Fibroblast of lung (primary cell): ENCODE results near the gene RNASE8. TPM values are rescaled to one million over a fixed set of nuclear protein-coding genes. Genes with fewer than 3 reads are reported as not detected.

Source experiments
- DNase-seq, 2 donors: peaks; one replicate each; pipeline versions ENCODE4 v3.0.0 to v3.0.0-alpha.2; 2010; ENCODE audit warnings: low read depth in 2 of 2
- H2AFZ ChIP-seq: 2 replicates; pipeline ENCODE4 v1.5.1; 2012; ENCODE audit warnings: low read length, control low read depth, inconsistent platforms
- H3K27ac ChIP-seq: 2 replicates; pipeline ENCODE4 v1.5.1; 2011; ENCODE audit warnings: low read length, control low read depth; ENCODE audit not compliant: insufficient read depth
- H3K27me3 ChIP-seq: 2 replicates; pipeline ENCODE4 v1.5.1; 2011; ENCODE audit warnings: mild to moderate bottlenecking, low read length; ENCODE audit not compliant: control insufficient read depth, insufficient read depth
- H3K36me3 ChIP-seq: 2 replicates; pipeline ENCODE4 v1.5.1; 2011; ENCODE audit warnings: low read length; ENCODE audit not compliant: control insufficient read depth, insufficient read depth
- H3K4me1 ChIP-seq: 2 replicates; pipeline ENCODE4 v1.5.1; 2011; ENCODE audit warnings: low read length; ENCODE audit not compliant: control insufficient read depth, insufficient read depth; ENCODE audit errors: extremely low read depth
- H3K4me2 ChIP-seq: 2 replicates; pipeline ENCODE4 v1.5.1; 2011; ENCODE audit warnings: low read length, control low read depth; ENCODE audit not compliant: insufficient read depth; ENCODE audit errors: extremely low read depth
- H3K4me3 ChIP-seq, 4 experiments: fragments of 200-600 bp in 1 of 4; sonication (generic) in 1 of 4; replicated peaks in 1 of 4; 2 replicates each; pipeline ENCODE4 v1.5.1; 2011 to 2016; ENCODE audit warnings: low read length in 4 of 4, low read depth in 3 of 4, mild to moderate bottlenecking in 3 of 4, control low read depth in 2 of 4, inconsistent platforms in 1 of 4, mixed read lengths in 1 of 4; ENCODE audit not compliant: insufficient read depth in 1 of 4; ENCODE audit errors: control extremely low read depth in 1 of 4
- H3K79me2 ChIP-seq: 2 replicates; pipeline ENCODE4 v1.5.1; 2012; ENCODE audit warnings: mild to moderate bottlenecking, low read length, inconsistent platforms; ENCODE audit not compliant: control insufficient read depth, insufficient read depth
- H3K9ac ChIP-seq: 2 replicates; pipeline ENCODE4 v1.5.1; 2011; ENCODE audit warnings: mild to moderate bottlenecking, low read length, control low read depth; ENCODE audit not compliant: insufficient read depth
- H3K9me3 ChIP-seq: 2 replicates; pipeline ENCODE4 v1.5.1; 2012; ENCODE audit warnings: low read depth, low read length; ENCODE audit not compliant: control insufficient read depth, insufficient read depth
- H4K20me1 ChIP-seq: 2 replicates; pipeline ENCODE4 v1.5.1; 2011; ENCODE audit warnings: low read length; ENCODE audit not compliant: control insufficient read depth, insufficient read depth; ENCODE audit errors: extremely low read depth
- EZH2 ChIP-seq: IDR thresholded peaks from 2 replicates; pipeline ENCODE4 v1.5.1; 2012; ENCODE audit warnings: low read length, control low read depth, mild to moderate bottlenecking; ENCODE audit errors: missing control alignments
- polyA plus RNA-seq, 2 donors: library from polyadenylated mRNA; depleted of rRNA in 1 of 2; stranded (reverse) in 1 of 2; unstranded in 1 of 2; fragments of >200 nt; gene quantifications; 2 replicates each; pipeline ENCODE4 v1.2.1, GENCODE V29; 2011 to 2012; ENCODE audit warnings: missing spikeins in 1 of 2
- total RNA-seq: library from RNA; depleted of rRNA; stranded (reverse); fragments of >200 nt; gene quantifications from 2 replicates; pipeline ENCODE4 v1.2.1, GENCODE V29; 2014
- TF ChIP-seq, protein P1 (sequence below), 2 donors: IDR thresholded peaks in 1 of 2; conservative IDR thresholded peaks in 1 of 2; 1 replicate in 1 of 2; 2 replicates in 1 of 2; pipeline ENCODE4 v1.5.1; 2011 to 2012; ENCODE audit warnings: low read length in 2 of 2, control low read depth in 1 of 2, inconsistent platforms in 1 of 2, low read depth in 1 of 2, mild to moderate bottlenecking in 1 of 2

RNASE8 gene
- total and polyA plus RNA-seq, 2 donors (not counting 1 experiment from before 2014, with no cell fraction given) = not detected

- TF ChIP-seq, protein P1, sequence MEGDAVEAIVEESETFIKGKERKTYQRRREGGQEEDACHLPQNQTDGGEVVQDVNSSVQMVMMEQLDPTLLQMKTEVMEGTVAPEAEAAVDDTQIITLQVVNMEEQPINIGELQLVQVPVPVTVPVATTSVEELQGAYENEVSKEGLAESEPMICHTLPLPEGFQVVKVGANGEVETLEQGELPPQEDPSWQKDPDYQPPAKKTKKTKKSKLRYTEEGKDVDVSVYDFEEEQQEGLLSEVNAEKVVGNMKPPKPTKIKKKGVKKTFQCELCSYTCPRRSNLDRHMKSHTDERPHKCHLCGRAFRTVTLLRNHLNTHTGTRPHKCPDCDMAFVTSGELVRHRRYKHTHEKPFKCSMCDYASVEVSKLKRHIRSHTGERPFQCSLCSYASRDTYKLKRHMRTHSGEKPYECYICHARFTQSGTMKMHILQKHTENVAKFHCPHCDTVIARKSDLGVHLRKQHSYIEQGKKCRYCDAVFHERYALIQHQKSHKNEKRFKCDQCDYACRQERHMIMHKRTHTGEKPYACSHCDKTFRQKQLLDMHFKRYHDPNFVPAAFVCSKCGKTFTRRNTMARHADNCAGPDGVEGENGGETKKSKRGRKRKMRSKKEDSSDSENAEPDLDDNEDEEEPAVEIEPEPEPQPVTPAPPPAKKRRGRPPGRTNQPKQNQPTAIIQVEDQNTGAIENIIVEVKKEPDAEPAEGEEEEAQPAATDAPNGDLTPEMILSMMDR (conservative IDR thresholded peaks at IDR 0.05 in 1 of 2, IDR thresholded peaks at IDR 0.05 in 1 of 2; ENCODE audit: low read depth in 1 of 2, low read length in 2 of 2) = no peak
- TF ChIP-seq EZH2 = peak; percentile 21
- no peaks in the 10 kb centered on the region for H3K79me2 ChIP-seq
Observed at GRCh38 chr14:21098076-21098891, 40.7 kb downstream of the RNASE8 start, which contains the start of gene ZNF219. Gene ZNF219 (minus strand): TSS chr14:21098655. CDS start chr14:21093591, 5,064 bp downstream.

DNA sequence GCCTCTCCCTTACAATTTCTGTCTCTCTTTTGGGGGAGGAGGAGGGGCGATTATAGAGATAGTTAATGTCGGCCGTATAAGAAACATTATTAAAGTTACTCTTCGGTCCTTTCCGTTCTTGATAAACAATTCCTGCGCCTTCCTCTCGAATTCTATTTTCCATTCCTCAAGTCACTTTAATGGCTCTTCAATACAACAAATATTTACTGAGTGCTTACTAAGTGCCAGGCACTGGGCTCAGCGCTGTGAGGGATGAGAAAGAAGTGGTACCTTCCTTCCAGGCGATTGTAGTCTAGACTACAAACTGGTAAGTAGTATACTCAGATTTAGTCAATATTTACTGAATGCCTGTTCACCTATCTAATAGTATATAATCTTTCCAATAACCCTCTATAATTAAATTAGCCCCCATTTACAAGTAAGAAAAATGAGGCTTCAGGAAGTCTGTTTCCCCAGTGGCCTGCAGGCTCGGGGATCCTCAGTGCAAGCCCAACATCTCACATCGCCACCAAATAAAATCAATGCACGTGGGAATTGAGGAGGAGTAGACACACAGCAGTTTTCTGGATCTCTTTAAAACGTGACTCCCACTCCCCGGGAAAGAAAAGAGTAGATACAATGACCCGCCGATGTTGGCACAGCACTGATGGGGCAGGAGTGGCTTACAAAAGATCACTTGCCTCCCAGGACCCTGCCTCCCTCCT is 41.4 kb downstream of the RNASE8 start:
- Histone ChIP-seq H3K79me2 (no peaks in the 10 kb centered on the region), H3K4me3 (peak overlapping the region; percentile 55 to 84 (median 64))

More at GRCh38 chr14:21098076-21098891, 40.7 kb downstream of the RNASE8 start, which contains the start of gene ZNF219:
- Histone ChIP-seq H3K4me3 (peak within 1 kb of the TSS; percentile 55 to 84 (median 64)), H3K4me2 (peak within 1 kb of the TSS; percentile 85), H2AFZ (peak within 1 kb of the TSS; percentile 41), H3K27me3 (no peaks in the 10 kb centered on the region), H4K20me1 (no peaks in the 10 kb centered on the region), H3K9me3 (no peaks in the 10 kb centered on the region), H3K27ac (no peak within 1 kb of the TSS), H3K4me1 (peaks cover 5% of the 10 kb centered on the region), H3K9ac (no peak within 1 kb of the TSS), H3K36me3 (no peaks in the 10 kb centered on the region)
- peak; percentile 30 to 48 for DNase-seq

More for the DNA sequence above, 41.4 kb downstream of the RNASE8 start:
- peak; percentile 63 for TF ChIP-seq EZH2
- TF ChIP-seq, protein P1 (conservative IDR thresholded peaks at IDR 0.05 in 1 of 2, IDR thresholded peaks at IDR 0.05 in 1 of 2; ENCODE audit: low read depth in 1 of 2, low read length in 2 of 2) = no peak
- Histone ChIP-seq H2AFZ (peak overlapping the region; percentile 41), H3K4me2 (peak overlapping the region; percentile 85), H3K36me3 (no peaks in the 10 kb centered on the region), H3K4me1 (peaks cover 5% of the 10 kb centered on the region), H3K27ac (no peak overlapping the region), H3K9ac (no peak overlapping the region), H4K20me1 (no peaks in the 10 kb centered on the region), H3K27me3 (no peaks in the 10 kb centered on the region), H3K9me3 (no peaks in the 10 kb centered on the region)
- no peak for DNase-seq
